Measurements from ENCODE around the gene ADAM12. TPM values are rescaled to one million over a fixed set of nuclear protein-coding genes. Genes with fewer than 3 reads are reported as not detected.

The ADAM12 gene
- polyA plus RNA-seq, 3 donors, result 0.05 TPM; not detected in 2

GRCh38 chr10:126137562-126138221, 250.6 kb downstream of the ADAM12 start:
- intact Hi-C loops (cut with micrococcal nuclease), result no loop called here
- Histone ChIP-seq H2AFZ (ENCODE audit: insufficient read depth, low read depth, low read length, poor library complexity, severe bottlenecking) (no peak overlapping the region), H3K79me2 (ENCODE audit: insufficient read depth, low read length) (no peaks in the 10 kb centered on the region), H3K4me3 (replicated peaks in 1 of 3; ENCODE audit: low read depth in 2 of 3, low read length in 3 of 3) (no peak overlapping the region), H4K20me1 (ENCODE audit: insufficient read depth, low read length) (no peaks in the 10 kb centered on the region), H3K36me3 (replicated peaks in 1 of 2; ENCODE audit: control insufficient read depth in 1 of 2, insufficient read depth in 2 of 2, low read length in 2 of 2) (no peaks in the 10 kb centered on the region), H3K4me1 (ENCODE audit: control insufficient read depth in 1 of 2, insufficient read depth in 2 of 2, low read length in 2 of 2) (peaks cover 39 to 45% of the 10 kb centered on the region in 2 donors), H3K9ac (ENCODE audit: insufficient read depth, low read length, poor library complexity, severe bottlenecking) (no peak overlapping the region), H3K27ac (ENCODE audit: low read depth in 1 of 2, low read length in 2 of 2) (no peak overlapping the region), H3K27me3 (ENCODE audit: control insufficient read depth in 2 of 2, insufficient read depth in 2 of 2, low read length in 2 of 2) (no peaks in the 10 kb centered on the region), H3K9me3 (replicated peaks in 1 of 2; ENCODE audit: control insufficient read depth in 1 of 2, insufficient read depth in 1 of 2, low read length in 2 of 2) (no peaks in the 10 kb centered on the region), H3K4me2 (replicated peaks; ENCODE audit: extremely low read depth, low read length, poor library complexity, severe bottlenecking) (no peak overlapping the region)
- Mint-ChIP-seq H3K4me3 (no peak overlapping the region), H3K27me3 (ENCODE audit: low read depth in 3 of 3) (peaks cover 0 to 2% (median 1%) of the 10 kb centered on the region in 3 donors), H3K4me1 (peaks cover 37% of the 10 kb centered on the region), H3K27ac (peak overlapping the region in 1 of 7 donors; percentile 1), H3K9me3 (peaks cover 0 to 5% (median 3%) of the 10 kb centered on the region in 7 donors), H3K36me3 (no peaks in the 10 kb centered on the region)
- no peak for DNase-seq
- TF ChIP-seq CTCF (IDR thresholded peaks at IDR 0.05), result no peak
- WGBS (ENCODE audit: insufficient coverage), result no CpG with 5 or more reads among the region's 4 CpGs

- Histone ChIP-seq H3K79me2 (ENCODE audit: insufficient read depth, low read length) (no peaks in the 10 kb centered on the region), H3K4me1 (ENCODE audit: control insufficient read depth in 1 of 2, insufficient read depth in 2 of 2, low read length in 2 of 2) (peaks cover 39 to 45% of the 10 kb centered on the region in 2 donors), H4K20me1 (ENCODE audit: insufficient read depth, low read length) (no peaks in the 10 kb centered on the region), H3K4me3 (replicated peaks in 1 of 3; ENCODE audit: low read depth in 2 of 3, low read length in 3 of 3) (peak overlapping the region in 2 of 3 experiments; percentile 25 to 65), H3K4me2 (replicated peaks; ENCODE audit: extremely low read depth, low read length, poor library complexity, severe bottlenecking) (peak overlapping the region; percentile 71), H3K27ac (ENCODE audit: low read depth in 1 of 2, low read length in 2 of 2) (peak overlapping the region; percentile 67 to 83), H3K9me3 (replicated peaks in 1 of 2; ENCODE audit: control insufficient read depth in 1 of 2, insufficient read depth in 1 of 2, low read length in 2 of 2) (no peaks in the 10 kb centered on the region), H3K36me3 (replicated peaks in 1 of 2; ENCODE audit: control insufficient read depth in 1 of 2, insufficient read depth in 2 of 2, low read length in 2 of 2) (no peaks in the 10 kb centered on the region), H3K27me3 (ENCODE audit: control insufficient read depth in 2 of 2, insufficient read depth in 2 of 2, low read length in 2 of 2) (no peaks in the 10 kb centered on the region), H3K9ac (ENCODE audit: insufficient read depth, low read length, poor library complexity, severe bottlenecking) (peak overlapping the region; percentile 27), H2AFZ (ENCODE audit: insufficient read depth, low read depth, low read length, poor library complexity, severe bottlenecking) (peak overlapping the region; percentile 37)
- Mint-ChIP-seq H3K27ac (peak overlapping the region; percentile 72 to 92 (median 88)), H3K36me3 (no peaks in the 10 kb centered on the region), H3K4me3 (peak overlapping the region; percentile 42 to 80), H3K9me3 (peaks cover 0 to 4% (median under 1%) of the 10 kb centered on the region in 7 donors), H3K27me3 (ENCODE audit: low read depth in 3 of 3) (peaks cover 0 to 2% (median 1%) of the 10 kb centered on the region in 3 donors), H3K4me1 (peaks cover 37% of the 10 kb centered on the region)
- TF ChIP-seq CTCF (IDR thresholded peaks at IDR 0.05), result no peak
- intact Hi-C loops (cut with micrococcal nuclease), result no loop called here
- WGBS (ENCODE audit: insufficient coverage), result 20% methylated on average over 5 of the region's 8 CpGs
- peak; percentile 66 to 87 (median 67) for DNase-seq
These were observed 252.2 kb downstream of the ADAM12 start for GRCh38 chr10:126135941-126136595.
